Right kidney (tissue), 1 donor: ENCODE data around the gene SFN.
"Not testable (repeated sequence)": the region's sequence is repeated elsewhere in the genome, so short reads cannot be mapped to it uniquely, and the experiment has no call there.

ENCODE experiments used
- DNase-seq: peaks from one replicate; pipeline ENCODE4 v3.0.0-alpha.2; 2016

Gene SFN

GRCh38 chr1:26839339-26839722 lies 23.6 kb upstream of the SFN start:
- no peak for DNase-seq

GRCh38 chr1:26839779-26840178 lies 23.2 kb upstream of the SFN start:
- no peak for DNase-seq

GRCh38 chr1:26844424-26845196 lies 18.3 kb upstream of the SFN start:
- DNase-seq: no peak

GRCh38 chr1:26847826-26848225 lies 15.1 kb upstream of the SFN start:
- DNase-seq: not testable (repeated sequence)

- no peak for DNase-seq
Measured at GRCh38 chr1:26848499-26848898, 14.4 kb upstream of the SFN start.

GRCh38 chr1:26848941-26849774 lies 13.8 kb upstream of the SFN start:
- DNase-seq: no peak

- DNase-seq: no peak
Measured at GRCh38 chr1:26851106-26851684, 11.8 kb upstream of the SFN start.

- DNase-seq: no peak
Measured at GRCh38 chr1:26852701-26853100, 10.2 kb upstream of the SFN start.

- peak; percentile 37 for DNase-seq
Measured at GRCh38 chr1:26853156-26853555, 9.8 kb upstream of the SFN start.

GRCh38 chr1:26853600-26853999 lies 9.3 kb upstream of the SFN start:
- no peak for DNase-seq

GRCh38 chr1:26854906-26855305 lies 8.0 kb upstream of the SFN start:
- no peak for DNase-seq

- no peak for DNase-seq
Measured at GRCh38 chr1:26855636-26856035, 7.3 kb upstream of the SFN start.

GRCh38 chr1:26856181-26856580 lies 6.8 kb upstream of the SFN start:
- DNase-seq: no peak

GRCh38 chr1:26856604-26857469 lies 6.1 kb upstream of the SFN start:
- no peak for DNase-seq

GRCh38 chr1:26857473-26858060 lies 5.4 kb upstream of the SFN start:
- no peak for DNase-seq

GRCh38 chr1:26858160-26858559 lies 4.8 kb upstream of the SFN start:
- no peak for DNase-seq

GRCh38 chr1:26858891-26859640 lies 3.9 kb upstream of the SFN start:
- DNase-seq: no peak

GRCh38 chr1:26861286-26861701 lies 1.7 kb upstream of the SFN start:
- no peak for DNase-seq

GRCh38 chr1:26861889-26862378 lies 1.0 kb upstream of the SFN start:
- no peak for DNase-seq

- DNase-seq: no peak
Measured at GRCh38 chr1:26863685-26864077, 732 bp downstream of the SFN start.
